Stimulated activated CD8-positive, alpha-beta memory T cell treated with anti-CD3 and anti-CD28 coated beads, Interleukin-7, amount 100 ng/mL, for 4 hours (primary cell): ENCODE data around the gene HAVCR1.
"Not testable (repeated sequence)": the region's sequence is repeated elsewhere in the genome, so short reads cannot be mapped to it uniquely, and the experiment has no call there.

Experiments used
- DNase-seq, 2 donors: peaks; one replicate each; pipeline ENCODE4 v3.0.0-alpha.2; 2020; ENCODE audit warnings: low read depth in 2 of 2

HAVCR1 gene

GRCh38 chr5:157050050-157050449 is 8.9 kb downstream of the HAVCR1 start:
- no peak for DNase-seq

DNA sequence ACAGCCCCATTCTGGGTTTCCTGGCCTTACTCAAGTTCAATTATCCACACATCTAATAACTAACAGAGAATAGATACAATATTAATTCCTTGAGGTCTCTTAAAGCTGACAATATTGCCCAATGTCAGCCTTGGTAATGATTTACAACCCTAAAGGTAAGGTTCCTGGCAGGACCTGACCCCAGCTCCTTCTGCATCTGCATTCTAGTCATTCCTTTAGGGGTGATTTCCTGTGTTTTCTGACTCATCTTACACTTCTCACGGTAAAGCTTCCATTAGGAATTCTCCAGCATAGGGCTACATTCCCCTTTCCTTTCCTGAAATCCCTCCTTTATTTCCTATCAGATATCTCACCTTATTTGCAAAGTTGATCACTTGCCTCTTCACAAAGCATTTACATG is 9.3 kb downstream of the HAVCR1 start:
- DNase-seq, result no peak

GRCh38 chr5:157047898-157048297 is 11.0 kb downstream of the HAVCR1 start:
- DNase-seq, result no peak

DNA sequence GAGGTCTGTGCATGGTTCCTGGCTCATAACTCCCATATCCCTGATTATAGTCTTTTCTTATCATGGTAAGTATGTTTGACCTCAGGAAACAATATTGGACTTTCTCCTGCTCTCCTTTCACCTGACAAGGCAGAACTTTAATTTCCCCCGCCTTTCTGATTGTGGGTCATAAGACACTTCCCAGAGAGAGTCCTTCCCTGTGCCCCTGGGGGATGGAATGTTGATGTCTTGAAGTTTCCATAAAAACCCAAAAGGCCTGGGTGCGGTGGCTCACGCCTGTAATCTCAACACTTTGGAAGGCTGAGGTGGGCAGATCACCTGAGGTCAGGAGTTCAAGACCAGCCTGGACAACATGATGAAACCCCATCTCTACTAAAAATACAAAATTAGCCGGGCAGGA is 11.9 kb downstream of the HAVCR1 start:
- DNase-seq, result not testable (repeated sequence)

DNA sequence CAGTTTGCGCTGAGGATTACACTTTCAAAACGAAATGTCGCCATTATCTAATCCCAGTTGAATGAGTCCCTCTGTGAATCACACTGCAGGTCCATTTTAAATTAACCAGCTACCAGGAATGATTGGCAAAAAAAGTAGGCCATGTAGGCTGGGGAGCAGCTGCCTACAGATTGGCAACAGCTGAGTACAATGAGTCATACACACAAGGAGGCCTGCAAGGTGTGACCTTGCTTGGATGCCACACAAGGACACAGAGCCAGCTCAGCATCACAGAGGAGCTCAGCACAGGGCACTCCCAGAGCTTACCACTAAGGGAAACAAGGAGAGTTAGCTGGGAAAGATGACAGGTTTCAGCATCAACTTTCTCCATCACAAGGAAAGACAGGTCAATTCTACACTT is 12.9 kb downstream of the HAVCR1 start:
- DNase-seq, result no peak

DNA sequence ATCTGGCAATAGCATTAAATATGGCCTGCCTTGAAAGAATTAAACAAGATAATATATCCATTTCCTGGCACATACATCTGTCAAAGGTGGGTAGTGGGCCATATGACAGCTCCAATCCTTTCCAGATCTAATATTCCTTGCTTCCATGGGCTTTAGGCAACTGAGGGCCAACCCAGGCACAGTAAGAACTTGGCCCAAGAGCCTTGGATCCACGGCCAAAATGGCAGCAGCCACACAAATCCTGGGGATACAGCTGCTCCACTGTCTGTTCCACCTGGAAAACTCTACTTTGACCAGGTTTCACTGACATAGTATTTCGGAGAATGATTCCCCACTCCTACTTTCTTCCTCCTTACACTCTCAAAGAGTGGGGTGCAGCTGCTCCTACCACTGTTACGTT is 13.3 kb downstream of the HAVCR1 start:
- no peak for DNase-seq

- no peak for DNase-seq
Measured at GRCh38 chr5:157038568-157039187, 20.2 kb downstream of the HAVCR1 start.

DNA sequence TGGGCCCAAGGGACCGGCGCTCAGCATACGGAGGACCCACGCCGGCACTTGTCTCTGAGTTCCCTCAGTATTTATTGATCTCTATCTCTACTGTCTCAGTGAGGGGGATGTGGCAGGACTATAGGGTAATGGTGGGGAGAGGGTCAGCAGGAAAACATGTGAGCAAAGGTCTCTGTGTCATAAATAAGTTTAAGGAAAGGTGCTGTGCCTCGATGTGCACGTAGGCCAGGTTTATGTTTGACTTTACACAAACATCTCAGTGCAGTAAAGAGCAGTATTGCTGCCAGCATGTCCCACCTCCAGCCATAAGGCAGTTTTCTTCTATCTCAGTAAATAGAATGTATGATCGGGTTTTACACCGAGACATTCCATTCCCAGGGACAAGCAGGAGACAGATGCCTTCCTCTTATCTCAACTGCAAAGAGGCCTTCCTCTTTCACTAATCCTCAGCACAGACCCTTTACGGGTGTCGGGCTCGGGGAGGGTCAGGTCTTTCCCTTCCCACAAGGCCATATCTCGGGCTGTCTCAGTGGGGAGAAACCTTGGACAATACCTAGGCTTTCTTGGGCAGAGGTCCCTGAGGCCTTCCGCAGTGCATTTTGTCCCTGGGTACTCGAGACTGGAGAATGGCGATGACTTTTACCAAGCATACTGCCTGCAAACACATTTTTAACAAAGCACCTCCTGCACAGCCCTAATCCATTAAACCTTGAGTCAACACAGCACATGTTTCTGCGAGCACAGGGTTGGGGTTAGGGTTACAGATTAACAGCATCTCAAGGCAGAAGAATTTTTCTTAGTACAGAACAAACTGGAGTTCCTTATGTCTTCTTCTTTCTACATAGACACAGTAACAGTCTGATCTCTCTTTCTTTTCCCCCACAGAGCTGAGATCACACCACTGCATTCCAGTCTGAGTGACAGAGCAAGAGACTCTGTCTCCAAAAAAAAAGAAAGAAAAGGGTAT is 24.5 kb downstream of the HAVCR1 start:
- not testable (repeated sequence) for DNase-seq

DNA sequence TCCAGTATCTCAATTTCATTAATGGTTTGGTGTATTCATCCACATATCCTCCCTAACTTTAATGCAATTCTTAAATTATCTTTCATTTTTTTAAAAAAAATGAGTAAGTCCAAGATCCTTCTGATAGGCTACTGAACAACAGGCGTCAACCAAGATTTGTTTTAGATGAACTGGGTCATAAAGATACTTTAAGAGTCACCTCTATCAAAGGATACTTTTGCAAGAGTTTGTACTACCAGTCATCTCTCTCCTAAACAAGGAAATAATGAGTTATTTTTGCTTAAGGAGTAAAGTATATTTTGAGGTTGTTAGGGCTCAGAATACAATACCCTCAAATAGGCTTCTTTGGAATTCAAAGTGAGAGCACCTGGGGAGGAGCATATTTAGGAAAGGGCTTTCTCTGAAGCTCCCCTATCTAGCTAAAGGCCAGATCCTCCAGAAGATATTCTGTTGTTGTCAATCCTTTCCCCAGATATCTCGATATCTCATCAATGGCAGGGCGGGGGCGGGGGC is 25.8 kb downstream of the HAVCR1 start:
- DNase-seq, result no peak

- no peak for DNase-seq
Measured at GRCh38 chr5:157030692-157031091, 28.2 kb downstream of the HAVCR1 start.

GRCh38 chr5:157029457-157029856 is 29.5 kb downstream of the HAVCR1 start:
- DNase-seq, result no peak

DNA sequence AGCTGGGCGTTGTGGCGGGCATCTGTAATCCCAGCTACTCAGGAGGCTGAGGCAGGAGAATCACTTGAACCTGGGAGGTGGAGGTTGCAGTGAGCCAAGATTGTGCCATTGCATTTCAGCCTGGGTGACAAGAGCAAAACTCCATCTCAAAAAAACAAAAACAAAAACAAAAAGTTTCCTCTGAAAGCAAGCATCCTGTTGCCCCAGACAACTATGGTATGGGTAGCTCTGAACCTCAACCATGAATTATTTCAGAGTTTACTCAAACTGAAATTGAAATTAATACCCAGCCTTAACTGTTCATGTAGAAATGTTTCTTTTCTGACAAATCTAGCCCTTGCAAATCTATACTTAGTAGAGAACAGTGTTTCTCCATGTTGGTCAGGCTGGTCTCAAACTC is 31.3 kb downstream of the HAVCR1 start:
- DNase-seq, result not testable (repeated sequence)

DNA sequence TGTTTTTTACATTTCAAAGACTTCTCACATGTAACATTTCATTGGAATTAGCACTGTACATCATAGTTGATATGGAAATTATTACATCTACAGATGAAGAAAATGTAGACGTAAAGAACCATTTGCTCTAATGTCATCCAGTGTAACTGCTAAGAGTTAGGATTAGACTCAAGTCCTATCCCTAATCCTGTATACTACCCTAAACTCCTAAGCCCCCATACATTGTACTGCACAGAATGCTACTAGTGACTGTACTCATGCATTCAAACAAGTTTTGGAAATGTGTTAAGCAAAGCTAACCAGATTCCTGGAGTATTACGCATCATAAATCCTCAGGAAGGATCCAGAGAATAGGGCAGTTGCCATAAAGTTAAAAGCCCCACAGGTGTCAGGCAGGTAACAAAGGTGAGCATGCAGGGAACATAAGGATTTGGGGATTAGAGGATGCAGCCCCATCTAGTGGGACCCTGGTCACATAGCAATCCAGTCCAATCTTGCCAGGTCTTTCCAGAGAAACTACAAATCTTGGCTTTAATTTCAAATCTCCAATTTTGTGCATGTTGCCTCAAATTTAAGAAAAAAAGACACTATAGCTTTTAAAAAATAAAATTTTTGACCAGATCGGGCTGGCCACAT is 32.0 kb downstream of the HAVCR1 start:
- no peak for DNase-seq

DNA sequence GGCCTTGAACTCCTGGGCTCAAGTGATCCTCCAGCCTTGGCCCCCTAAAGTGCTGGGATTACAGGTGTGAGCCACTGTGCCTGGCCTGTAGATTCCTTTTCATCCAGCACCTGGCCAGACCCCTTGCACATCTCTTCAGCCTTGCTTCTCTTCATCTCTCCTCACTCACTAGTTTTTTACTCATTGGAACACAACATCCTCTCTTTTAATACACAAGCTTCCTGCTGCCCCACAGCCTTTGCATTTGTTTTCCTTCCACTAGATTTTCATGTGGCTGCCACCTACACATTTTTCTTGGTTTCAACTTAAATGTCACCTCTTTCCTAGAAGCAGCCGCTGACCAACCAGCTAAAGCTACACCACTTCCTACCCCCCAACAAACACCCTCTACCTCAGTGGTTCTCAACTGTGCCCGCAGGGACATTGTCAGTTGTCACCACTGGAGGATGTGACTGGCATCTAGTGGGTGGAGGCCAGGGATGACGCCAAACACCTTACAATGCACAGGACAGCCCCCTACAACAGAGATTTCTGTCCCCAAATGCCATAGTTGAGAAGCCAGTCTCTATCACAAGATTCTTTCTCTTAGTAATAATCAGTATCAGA is 33.7 kb downstream of the HAVCR1 start:
- DNase-seq, result peak; percentile 48 to 57

DNA sequence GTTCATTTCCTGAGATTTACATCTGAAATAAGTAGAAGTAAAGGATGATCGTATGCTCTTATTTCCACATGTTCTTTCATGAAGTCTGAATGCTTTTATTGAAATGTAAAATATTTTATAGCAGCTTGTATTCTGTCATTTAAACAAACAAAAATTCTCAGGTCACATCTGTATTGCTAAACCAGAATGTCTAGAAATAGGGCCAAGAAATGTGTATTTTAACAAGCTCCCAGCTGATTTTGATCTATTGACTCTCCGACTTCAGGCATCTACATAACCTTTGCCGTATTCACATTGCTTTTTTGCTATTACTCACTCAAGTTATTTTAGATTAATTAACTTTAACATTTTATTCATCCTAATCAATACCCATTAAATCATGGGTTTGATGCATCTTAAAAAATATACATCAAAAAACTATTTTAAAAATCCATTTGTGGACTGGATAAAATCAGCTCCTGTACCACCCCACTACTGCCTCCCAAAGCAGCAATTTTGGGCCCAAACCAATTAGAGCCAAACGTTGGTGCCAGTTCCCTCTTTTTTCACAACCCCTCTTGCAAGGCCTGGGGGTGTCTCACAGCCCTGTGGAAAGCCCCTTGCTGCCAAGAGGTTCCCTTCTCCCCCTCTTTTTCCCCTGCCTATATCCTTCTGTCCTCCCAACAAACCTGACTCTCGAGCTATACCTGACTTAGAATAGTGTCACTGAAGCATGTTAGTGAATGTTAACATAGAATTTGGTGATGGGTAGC is 34.5 kb downstream of the HAVCR1 start:
- no peak for DNase-seq

DNA sequence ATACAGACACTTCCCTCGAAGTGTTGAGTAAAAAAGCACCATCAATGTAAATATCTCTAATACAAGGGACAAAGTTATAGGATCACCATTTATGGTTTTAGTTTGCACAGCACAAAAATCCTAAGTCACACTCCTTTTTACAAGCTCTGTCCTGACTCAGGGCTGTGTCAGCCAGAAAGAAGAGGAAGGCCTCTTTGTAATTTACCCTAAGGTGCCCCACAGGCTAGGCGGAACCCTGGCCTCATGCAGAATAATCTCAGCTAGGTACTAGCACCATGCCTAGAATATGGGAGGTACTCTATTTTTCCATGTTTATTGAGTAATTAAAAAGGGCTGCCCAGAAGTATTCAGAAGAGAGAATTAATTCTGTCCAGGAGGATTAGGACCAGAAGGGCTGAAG is 36.9 kb downstream of the HAVCR1 start:
- no peak for DNase-seq

DNA sequence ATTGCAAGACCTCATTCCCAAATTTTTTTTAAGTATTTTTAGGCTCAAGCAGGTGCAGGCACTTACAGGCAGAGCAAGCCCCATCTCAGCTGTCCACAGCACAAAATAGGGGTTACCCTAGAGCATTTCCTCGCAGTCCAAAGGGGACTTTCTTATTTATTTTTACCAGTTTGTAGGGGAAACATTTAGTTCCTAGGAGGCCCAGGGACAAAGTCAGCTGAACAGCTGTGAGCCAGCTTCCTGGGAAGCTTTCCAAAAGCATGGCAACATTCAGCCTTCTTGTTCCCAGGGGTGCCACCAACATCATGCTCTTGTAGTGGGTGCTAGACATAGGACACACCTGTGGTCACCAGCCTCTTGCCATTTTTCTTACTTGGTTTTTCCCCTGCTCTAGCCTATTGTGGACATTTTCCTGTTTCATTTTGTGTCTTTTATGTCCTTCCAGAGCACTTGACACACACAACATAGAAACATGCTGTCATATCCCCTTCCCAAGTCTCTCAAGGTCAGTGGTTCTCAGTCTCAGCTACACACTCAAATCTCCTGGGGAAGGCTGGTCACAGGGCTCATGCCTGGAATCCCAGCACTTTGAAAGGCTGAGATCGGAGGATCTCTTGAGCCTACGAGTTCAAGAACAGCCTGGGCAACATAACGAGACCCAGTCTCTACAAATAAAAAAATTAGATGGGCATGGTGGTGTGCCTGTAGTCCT is 38.2 kb downstream of the HAVCR1 start:
- DNase-seq, result no peak

GRCh38 chr5:157020002-157020401 is 38.9 kb downstream of the HAVCR1 start:
- DNase-seq, result no peak

DNA sequence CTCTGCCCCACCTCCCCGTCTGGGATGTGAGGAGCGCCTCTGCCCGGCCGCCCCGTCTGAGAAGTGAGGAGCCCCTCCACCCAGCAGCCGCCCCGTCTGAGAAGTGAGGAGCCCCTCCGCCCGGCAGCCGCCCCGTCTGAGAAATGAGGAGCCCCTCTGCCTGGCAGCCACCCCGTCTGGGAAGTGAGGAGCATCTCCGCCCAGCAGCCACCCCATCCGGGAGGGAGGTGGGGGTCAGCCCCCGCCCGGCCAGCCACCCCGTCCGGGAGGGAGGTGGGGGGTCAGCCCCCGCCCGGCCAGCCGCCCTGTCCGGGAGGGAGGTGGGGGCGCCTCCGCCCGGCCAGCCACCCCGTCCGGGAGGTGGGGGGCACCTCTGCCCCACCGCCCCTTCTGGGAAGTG is 44.8 kb downstream of the HAVCR1 start:
- DNase-seq, result not testable (repeated sequence)

GRCh38 chr5:157006262-157006661 is 52.7 kb downstream of the HAVCR1 start:
- DNase-seq, result no peak
